ENCODE results near the gene NTN1.

Gene NTN1

DNA sequence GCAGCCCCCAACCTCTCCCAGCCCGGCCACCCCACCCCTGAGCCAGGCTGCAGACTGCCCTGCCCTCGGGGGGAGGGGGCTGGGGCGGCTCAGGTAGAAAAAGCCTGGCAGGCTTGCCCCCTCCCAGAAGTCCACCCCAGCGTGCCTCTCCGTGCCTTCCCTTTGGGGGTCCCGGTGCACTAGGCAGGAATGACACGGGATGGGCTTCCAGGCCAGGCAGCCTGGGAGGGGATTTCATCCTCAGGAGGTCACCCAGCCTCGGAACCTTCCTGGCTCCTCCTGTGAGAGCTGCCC is 185.0 kb downstream of the NTN1 start:
- TF ChIP-seq, protein P1, sequence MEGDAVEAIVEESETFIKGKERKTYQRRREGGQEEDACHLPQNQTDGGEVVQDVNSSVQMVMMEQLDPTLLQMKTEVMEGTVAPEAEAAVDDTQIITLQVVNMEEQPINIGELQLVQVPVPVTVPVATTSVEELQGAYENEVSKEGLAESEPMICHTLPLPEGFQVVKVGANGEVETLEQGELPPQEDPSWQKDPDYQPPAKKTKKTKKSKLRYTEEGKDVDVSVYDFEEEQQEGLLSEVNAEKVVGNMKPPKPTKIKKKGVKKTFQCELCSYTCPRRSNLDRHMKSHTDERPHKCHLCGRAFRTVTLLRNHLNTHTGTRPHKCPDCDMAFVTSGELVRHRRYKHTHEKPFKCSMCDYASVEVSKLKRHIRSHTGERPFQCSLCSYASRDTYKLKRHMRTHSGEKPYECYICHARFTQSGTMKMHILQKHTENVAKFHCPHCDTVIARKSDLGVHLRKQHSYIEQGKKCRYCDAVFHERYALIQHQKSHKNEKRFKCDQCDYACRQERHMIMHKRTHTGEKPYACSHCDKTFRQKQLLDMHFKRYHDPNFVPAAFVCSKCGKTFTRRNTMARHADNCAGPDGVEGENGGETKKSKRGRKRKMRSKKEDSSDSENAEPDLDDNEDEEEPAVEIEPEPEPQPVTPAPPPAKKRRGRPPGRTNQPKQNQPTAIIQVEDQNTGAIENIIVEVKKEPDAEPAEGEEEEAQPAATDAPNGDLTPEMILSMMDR (IDR thresholded peaks at IDR 0.05; ENCODE audit: borderline replicate concordance, insufficient read depth, low read depth, low read length), result no peak
- no peak overlapping the region for H3K4me3 ChIP-seq (ENCODE audit: low read depth, low read length)

- H3K4me3 ChIP-seq (ENCODE audit: low read depth, low read length), result no peak overlapping the region
- TF ChIP-seq, protein P1 (IDR thresholded peaks at IDR 0.05; ENCODE audit: borderline replicate concordance, insufficient read depth, low read depth, low read length), result no peak
Observed at GRCh38 chr17:9206741-9207332, 185.5 kb downstream of the NTN1 start.

GRCh38 chr17:9208381-9209105 is 187.2 kb downstream of the NTN1 start:
- TF ChIP-seq, protein P1 (IDR thresholded peaks at IDR 0.05; ENCODE audit: borderline replicate concordance, insufficient read depth, low read depth, low read length), result no peak
- no peak overlapping the region for H3K4me3 ChIP-seq (ENCODE audit: low read depth, low read length)

GRCh38 chr17:9209347-9209746 is 188.0 kb downstream of the NTN1 start:
- H3K4me3 ChIP-seq (ENCODE audit: low read depth, low read length), result no peak overlapping the region
- TF ChIP-seq, protein P1 (IDR thresholded peaks at IDR 0.05; ENCODE audit: borderline replicate concordance, insufficient read depth, low read depth, low read length), result no peak

DNA sequence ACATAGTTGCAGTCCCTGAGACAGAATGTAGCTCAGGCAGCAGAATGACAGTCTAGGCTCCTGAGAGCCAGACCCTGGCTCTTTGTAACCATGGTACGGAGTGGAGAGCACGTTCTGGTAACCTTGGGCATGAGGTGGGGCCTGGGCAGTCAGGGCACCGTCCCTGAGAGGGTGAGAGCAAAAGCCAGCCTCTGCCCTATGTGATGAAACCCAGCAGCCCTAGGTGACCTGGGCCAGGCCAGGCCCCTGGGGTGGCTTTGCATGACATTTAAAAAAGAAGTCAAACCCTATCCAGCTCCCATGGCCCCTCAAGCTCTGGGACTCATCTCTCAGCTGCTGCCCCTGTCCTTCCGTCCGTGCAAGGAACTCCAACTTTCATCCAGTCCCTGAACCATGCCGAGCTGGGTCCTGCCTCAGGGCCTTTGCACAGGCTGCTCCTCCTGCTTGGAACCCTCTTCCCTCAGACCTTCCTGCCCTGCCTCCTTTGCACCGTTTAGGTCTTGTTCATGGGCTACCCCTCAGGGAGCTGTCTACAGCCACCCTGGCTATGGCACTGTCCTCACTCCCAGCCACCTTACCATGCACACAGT is 188.6 kb downstream of the NTN1 start:
- no peak overlapping the region for H3K4me3 ChIP-seq (ENCODE audit: low read depth, low read length)
- TF ChIP-seq, protein P1 (IDR thresholded peaks at IDR 0.05; ENCODE audit: borderline replicate concordance, insufficient read depth, low read depth, low read length), result no peak

- no peak overlapping the region for H3K4me3 ChIP-seq (ENCODE audit: low read depth, low read length)
- TF ChIP-seq, protein P1 (IDR thresholded peaks at IDR 0.05; ENCODE audit: borderline replicate concordance, insufficient read depth, low read depth, low read length), result no peak
Observed at GRCh38 chr17:9211133-9211765, 189.9 kb downstream of the NTN1 start.

All from GM12875 (cell line).